ENCODE data around the gene LBR.

Gene LBR

DNA sequence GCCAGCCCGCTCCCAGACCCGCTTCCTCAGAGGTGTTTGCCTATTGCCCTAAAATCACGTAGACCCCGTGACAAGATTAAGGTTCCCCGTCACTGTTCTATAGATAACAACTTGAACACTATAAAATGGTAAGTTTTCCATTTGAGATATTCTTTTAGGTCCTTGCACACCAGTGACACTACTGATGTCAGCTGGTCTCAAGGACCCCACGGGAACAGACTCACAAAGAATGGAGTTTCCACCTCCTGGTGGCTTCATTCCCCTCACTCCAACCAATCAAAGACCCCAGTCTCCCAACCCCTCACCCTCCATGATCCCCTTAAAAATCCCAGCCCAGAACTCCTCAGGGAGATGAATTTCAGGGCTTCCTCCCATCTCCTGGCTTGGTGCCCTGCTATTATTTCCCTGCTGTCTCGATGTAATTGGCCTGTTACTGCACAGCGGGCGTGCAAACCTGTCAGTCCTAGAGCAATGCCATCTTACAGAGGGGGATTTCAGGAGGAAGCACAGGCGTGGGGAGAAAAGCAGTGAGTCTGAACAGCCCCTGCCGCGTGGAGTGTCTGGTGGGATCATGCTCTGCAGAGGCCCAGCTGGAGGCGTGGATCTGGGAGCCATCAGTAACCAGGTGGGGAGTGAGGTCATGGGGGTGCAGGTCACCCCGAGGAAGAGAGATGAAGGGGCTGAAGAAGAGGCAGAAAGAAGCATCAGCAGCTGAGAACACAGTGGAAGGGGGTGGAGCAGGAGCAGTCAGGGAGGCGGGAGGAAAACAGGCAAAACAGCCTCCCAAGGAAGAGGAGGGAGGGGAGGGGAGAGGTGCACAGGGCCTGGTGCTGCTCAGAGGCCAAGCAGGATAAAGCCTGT is 35.1 kb upstream of the LBR start:
- no peak for DNase-seq

DNA sequence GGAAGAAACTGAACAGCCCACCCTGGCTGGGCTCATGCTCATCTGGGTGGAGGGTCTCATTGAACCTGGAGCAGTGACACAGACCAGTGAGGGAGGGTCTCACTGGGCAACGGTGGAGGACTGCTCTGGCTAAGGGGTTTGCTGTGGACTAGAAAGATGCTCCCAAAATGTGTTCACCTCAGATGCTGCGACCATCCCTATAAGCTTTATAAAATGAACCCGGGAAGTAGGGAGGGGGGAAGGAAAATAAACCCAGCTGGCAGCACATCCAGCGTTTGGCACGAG is 34.5 kb upstream of the LBR start:
- DNase-seq, result no peak

DNA sequence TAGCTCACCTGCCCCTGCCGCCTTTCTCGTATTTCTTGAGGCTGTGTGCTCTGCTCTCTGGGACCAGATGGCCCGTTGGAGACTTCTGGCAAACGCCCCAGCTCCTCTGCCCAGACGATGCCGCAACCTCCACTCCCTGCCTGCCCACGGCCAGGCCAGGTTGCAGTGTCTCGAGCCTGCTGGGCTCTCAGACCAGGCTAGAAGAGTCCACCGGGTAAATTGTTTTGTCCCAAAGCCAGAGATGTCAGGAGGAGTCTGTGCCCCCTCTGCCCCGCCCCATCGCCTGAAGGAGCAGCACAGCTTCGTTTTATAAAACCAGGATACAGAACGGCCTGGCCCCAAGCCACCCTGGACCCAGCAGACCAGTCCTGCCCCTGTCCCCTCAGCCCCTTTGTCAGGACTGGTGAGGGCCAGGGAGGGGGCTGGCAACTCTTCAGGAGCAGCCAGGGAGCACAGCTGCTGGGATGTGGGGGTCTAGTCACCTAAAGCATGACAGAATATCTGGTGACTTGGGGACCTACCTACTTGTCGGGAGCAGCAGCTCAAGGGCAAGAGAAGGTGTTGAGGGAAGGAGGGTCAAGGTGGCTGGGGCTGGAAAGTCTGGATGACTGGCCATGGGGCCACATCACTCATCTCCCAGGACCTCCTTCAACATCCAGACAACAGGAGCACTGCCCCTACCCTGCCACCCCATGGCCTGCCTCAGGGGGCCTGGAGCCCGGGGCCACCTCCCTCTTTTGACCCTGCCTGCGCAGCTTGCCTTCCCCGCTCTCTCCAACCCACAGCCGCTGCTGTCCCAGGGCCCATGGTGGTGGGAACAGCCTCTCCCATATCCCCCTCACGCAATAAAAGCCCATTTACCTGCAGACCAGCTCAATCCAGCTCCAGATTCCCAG is 33.9 kb upstream of the LBR start:
- DNase-seq, result no peak

DNA sequence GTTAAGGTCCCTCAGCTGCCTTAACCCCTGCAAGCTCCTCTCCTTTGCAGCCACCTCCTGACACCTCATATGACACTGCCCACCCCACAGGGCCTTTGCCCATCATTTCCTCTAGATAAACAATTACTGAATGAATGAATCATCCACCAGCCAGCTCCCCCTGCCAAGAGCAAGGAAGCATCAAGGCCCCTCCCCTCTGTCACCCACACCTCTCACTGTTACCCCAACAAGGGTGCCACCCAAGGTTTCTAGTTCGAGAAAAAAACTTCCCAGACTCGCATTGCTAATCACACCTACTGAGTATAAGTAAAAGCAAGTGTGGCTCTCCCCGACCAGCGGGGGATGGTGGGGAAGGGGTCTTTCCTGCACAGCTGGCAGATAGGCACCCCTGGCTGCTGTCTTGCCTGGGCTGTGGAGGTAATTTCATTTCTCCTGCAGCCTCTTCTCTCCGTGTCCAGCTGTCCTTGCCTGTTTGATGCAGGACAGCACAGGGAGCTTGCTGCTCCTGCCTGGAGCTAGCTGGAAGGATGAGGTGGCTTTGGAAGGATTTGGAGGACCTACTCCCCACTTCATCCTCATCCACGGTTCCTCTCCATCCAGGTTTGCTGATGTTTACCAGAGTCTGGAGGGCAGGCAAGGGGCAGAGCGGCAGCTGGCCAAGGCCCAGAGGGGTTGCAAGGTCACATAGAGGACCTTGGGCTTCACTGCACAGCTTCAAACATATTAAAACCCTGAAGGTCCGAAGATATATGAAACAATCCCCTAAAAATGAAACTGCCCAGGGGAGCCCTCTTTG is 33.1 kb upstream of the LBR start:
- DNase-seq, result peak; percentile 44

DNA sequence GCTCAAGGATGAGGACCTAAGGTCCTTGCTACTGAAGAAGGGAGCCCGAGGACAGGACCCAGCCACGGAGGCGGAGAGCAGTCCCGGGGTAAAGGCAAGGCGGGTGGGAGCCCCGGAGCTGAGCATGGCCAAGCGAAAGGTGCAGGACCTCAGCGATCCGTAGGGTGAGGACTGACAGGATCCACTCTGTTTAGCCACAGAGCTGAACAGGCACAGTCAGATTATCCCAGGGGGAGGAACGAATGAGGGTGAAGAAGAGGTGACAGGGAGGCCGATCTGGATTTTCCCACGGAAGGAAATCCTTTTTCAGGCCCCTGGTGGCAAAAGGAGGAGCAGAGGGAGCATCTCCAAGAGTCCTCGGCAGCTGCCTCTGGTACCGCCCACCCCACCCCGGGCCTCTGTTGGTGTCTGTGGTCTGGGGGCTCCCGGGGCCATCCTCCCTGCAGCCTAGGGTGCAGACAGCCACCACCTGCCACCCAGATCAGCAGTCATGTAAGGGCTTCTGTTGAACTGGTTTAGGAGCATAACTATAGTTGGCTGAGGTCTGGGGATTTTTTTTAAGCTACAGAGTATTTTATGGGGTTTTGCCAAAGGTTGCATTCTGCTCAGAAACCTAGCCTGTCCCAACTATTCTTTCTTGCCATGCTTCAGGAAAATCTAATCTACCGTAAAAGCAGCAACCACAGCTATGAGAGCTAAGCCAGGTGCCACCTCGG is 32.3 kb upstream of the LBR start:
- DNase-seq, result no peak

DNA sequence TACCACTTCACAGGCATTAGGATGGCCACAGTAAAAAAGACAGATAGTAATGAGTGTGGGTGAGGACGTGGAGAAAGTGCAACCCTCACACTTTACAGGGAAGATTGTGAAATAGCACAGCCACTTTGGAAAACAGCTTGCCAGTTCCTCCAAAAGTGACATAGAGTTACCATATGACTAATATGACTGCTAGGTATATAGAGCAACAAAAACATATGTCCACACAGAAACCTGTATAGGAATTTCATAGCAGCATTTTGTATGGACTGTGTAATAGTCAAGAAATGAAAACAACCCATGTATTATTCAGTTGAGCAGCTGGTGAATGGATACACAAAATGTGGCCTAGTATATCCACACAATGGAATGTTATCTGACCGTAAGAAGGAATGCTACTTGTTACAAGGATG is 30.4 kb upstream of the LBR start:
- peak; percentile 78 for DNase-seq

DNA sequence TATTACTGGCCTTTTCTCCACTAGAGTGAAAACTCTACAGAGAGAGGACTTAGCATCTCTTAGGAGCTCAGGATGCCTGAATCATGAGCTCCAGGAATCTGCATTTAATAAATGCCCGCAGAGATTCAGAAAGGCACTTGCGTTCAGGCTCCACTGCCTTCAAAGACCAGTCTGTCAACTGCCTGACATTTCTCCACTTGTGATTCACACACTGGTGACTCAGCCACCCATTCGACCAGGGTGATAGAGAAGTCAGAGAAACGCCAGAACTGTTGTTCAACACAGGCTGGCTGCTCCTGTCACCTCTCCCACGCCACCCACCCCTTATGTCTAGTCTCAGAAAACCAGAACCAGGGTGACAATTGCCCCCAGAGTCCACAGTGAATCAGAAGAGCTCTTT is 26.9 kb upstream of the LBR start:
- DNase-seq, result peak; percentile 94

DNA sequence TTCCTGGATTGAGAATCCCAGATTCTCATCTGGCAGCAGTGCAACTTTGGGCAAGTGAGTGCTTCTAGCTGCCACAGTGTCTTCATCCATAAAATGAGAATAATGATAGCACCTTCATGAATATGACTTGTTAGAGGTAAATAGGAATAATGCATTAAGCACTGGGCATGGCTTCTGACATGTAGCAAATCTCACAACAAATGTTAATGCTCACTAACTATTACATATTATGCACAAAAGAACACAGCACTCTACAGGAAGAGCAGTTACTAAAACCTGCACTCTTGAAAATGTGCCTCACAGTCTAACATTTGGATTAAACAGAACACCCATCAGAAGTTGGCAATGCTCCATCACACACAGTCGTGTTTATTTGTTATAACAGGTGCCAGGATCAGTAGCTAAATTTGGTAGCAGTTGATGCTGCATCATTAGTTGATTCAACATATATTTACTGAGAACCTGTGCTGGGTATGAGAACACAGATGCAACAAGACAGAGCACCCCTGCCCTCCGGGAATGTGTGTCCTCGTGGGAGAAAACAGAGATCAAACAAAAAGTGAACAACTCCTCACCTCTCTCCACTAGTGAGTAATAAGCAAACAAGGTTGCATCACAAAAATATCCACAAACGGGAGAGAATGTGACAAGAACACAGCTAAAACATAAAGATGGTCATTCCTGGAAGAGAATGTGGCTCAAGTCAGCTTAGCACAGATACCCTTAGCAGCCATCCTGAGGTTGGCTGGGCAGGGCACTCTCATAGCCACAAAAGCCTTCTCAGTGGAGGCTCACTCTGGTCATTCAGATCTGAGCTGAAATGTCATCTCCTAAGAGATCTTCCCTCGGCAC is 26.2 kb upstream of the LBR start:
- no peak for DNase-seq

DNA sequence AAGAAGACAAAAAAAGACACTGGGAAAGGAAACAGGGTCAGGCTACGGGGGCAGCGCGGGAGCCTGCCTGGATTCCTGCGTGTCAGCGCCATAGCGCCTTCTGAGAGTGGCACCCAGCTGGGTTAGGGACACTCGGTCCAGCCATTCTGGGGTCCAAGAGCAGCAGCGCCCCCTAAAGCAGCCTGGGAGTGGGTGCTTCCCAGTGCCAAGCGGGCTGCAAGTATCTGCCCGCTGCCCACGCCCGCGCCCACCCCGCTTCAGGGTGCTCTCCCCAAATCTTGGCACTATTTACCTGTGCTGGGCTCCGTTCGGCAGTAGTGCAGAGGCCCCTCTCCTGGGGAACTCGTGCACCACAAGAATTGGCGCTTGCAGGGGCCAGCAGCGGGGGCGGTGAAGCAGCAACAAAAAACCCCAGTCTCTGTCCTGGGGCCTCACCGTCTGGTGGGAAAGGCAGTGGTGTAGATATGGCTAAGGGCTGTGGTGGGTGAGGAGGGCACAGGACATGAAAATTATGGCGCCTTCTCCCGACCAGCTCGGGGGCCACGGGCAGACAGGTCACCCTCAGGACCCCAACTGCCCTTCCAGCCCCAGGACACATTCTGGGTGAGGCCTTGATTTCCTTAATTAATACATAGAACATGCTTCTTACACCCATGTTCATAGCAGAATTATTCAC is 24.1 kb upstream of the LBR start:
- DNase-seq, result no peak

DNA sequence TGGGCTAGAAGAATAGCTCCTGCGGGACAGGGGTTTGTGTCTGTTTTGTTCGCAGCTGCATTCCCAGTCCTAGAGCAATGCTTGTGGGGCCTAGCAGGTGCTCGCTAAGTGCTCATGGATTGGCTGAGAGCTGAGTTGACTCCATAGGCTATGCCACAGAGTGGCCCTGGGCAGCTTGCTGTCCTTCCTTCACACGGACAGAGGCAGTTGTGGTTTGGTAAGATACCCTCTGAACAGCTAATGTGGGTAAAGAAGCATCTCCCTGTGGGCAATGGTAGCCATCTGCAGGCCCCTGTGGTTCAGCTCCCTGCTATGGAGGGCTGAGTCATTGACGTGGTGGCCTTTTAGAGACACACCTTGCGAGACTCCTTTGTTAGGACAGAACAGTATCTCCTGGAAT is 23.5 kb upstream of the LBR start:
- DNase-seq, result no peak

DNA sequence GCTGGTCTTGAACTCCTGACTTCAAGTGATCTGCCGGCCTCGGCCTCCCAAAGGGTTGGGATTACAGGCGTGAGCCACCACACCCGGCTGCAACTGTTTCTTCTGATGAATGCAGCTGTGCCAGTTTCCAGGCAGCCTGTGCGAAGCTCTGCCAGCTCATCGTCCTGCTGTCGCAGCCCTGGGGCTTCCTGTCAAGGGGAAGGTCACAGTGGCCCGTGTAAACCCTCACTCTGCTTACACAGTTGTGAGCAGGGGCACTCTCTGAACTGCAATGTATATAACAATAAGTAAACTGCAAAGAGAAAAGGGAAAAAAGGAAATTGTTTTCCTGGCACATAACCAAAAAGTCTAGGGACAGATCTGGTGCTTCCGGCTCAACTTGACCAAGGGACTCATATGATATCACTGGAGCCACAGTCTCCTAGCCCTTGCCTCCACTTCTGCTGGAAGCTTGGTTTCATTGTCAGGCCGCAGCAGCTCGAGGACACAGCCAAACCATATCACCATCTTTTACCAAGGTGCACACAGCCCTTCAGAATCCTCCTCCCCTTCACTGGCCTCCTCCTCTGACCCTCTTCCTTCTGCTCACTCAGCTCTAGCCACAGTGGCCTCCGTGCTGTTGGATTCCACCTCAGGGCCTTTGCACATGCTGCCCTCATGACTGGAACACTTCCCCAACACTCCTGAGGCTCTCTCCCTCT is 22.8 kb upstream of the LBR start:
- DNase-seq, result peak; percentile 71

DNA sequence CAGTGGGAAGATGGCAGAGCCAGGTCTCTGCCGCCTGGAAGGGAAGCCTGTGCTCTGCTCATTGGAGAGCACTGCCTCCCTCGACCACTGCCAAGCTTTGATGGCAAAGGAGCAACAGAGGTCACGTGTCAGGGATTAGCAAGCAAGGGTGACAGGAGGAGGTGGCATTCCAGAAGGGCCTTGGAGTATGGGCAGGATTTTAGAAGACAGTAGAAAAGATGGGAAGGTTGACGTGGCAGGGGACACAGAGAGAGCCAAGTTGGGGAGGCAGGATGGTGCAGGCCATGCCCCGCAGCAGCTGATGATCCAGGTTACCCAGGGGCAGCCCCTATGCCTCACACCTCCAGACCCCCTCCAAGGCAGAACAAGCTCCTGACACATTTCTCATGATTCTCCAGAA is 21.9 kb upstream of the LBR start:
- no peak for DNase-seq

DNA sequence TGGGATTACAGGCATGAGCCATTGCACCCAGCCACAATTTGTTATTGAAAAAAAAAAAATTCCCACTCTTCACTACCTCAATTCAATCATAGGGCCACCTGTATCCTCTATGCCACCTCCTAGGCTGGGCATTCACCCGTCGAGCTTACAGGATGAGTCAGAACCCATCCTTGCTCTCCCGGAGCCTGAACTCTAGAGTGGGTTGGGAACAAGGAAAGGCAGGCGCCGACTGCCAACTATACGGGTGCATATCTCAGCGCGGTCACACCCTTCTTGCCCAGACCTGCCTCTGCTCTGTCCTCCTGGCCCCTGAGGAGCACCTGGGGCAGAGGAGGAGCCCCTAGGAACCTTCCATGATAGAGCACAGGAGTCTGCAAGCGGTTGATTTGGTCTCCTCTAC is 21.4 kb upstream of the LBR start:
- no peak for DNase-seq

DNA sequence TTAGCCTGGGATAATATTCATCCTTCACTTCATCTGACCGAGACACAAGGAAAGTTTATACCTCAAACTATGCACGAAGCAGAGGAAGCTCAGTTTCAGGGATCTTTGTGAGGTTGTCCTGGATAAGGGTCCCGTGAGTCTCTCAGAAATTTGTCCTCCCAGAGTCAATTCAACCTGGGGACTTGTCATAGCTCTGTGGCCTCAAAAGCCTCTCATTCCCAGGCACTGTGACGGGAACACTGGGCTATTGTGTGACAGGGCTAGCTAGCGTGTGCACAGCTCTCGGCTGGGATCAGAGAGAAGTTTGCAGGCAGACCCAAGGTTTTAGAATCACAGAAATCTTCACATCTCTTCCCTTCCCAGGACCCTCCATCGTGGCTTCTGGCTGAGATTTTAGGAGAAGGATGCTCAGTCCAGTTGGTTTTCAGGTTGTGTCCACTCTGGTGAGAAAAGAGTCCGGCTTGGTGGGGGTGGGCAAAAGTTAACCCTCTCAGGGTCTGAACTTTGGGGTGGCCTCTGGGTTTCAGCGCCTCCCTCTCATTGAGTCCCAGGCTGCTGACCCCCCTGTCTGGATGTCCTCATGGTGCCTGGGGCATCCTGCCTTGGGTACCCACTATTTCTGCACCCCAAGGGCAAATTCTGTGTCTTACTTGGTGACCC is 20.4 kb upstream of the LBR start:
- no peak for DNase-seq

DNA sequence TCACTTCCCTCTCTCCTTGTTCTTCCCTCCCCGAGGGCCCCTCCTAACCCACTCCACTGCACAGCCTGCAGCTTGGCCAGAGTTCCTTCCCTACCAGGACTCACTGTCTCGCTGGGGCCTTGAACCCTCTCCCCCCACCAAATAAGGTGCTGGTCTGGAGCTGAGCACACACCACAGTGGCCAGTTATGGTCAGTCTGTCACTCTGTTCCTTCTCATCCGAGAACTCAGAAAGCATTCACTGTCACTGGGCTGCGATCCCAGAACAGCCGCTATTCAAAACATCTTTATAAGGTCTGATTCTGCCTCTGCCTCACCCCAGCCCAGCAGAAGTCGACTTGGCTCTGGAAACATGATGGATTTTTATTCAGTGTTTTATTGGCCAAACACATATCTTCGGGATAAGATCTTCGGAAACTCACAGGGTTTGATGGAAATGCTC is 19.8 kb upstream of the LBR start:
- DNase-seq, result peak; percentile 26

DNA sequence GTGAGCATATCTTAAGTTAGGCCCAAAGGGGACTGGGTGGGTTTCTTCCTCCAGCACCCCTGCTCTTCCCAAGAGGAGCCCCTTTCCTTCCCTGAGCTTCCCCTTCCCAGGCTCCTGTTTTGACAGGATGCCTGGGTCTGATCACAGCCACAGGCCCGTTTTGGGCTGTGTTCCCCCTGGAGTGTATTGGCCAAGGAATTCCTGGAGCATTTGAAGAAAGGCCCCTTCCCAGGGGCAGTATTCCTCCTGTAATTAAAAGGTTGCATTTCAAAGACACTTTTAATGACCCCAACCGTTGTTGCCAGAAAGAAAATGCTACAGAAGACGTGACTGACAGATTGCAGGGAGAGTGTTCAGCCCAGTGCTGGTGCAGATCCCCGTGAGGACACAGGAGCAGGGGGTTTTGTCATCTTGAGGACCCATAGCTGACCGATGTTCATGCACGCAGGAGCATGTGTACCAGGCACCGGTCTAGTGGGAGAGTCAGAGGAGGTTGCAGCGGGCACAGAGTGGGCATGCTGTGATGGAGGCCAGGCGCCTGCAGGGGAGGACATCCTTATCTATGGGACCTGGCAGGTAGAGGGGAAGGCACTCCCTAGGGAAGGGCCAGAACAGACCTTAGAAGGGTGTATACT is 19.3 kb upstream of the LBR start:
- DNase-seq, result no peak

DNA sequence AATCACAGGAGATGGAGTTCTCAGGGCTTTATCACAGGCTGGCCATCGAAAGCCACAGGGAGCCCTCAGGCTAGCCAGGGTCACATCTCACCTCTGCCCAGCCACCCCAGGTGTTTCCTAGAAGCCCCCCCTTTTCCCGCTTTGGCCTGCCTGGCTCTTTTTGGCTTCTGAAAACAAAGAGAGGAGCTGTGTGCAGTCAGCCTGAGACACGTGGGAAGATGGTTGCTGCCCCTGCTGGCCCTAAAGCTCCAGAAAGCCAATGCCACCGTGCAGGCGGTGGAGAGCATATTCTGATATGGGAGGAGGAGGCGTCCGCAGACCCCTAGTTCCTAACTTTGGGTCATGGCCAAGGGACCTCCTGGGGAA is 18.7 kb upstream of the LBR start:
- no peak for DNase-seq

DNA sequence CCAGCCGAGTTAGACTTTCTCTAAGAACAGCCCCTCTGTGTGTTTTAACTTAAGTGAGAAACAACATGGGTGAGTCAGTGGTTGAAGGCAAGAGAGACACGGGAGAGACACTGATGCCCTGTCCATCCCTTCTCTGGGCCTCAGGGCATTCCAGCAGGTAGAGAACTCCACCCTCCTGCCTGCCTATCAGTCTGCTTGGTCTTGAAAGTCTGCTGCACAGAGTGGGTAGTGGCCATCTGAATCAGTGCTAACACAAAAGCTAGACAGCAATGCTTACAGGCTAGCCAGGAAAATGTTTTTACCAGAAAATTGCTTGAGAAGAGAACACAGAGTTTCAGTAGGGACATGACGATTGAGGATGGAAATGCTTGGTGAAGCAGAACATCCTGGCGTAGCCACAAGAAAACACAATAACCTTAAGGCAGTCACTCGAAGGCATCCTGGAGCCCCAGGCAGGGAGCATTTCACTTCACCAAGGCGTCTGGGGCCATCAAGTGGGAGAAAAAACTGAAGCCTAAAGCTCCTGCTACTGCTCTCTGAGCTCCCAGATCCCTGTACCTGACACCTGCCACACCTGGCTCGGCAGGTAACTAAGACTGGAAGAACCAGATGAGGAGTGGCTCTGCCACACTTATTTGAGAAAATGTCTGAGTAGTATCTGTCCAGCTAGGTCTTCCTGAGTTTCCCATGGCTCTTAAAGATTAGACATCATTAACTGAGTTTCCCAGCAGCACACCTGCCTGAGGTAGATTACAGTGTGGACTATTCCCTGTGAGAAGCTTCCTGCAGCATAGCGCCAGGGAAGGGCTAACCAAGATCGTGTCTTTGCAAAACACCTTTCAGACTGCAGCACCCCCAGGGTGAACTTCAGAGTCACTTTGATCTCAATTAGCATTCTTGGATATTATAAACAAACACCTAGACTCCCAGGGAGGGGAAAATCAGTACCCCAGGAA is 18.1 kb upstream of the LBR start:
- DNase-seq, result no peak
